HuH-7 (cell line): Measurements from ENCODE around the gene GABRG3.

ENCODE experiments used
- DNase-seq: peaks from one replicate; pipeline ENCODE4 v3.0.0; 2011; ENCODE audit warnings: low spot score

The GABRG3 gene

GRCh38 chr15:27111323-27111722 lies 140.3 kb downstream of the GABRG3 start:
- no peak for DNase-seq

DNA sequence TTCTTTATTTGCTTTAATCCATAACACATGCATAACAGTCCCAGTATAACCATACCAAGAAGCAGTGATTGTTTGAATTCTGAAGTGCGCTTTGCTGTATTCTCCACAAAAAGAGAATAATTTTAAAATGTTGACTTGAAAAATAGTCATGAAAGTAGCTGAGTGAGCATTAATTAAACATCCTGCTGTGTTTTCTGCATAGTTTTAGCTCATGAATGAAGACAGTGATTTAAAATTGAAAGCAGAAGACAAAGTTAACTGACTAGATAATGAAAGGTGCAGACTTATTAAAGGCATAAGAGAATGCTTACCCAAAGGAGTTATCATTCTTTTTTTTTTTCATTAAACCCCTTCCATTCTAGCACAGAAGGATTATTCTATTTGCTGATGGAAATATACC lies 143.5 kb downstream of the GABRG3 start:
- no peak for DNase-seq

DNA sequence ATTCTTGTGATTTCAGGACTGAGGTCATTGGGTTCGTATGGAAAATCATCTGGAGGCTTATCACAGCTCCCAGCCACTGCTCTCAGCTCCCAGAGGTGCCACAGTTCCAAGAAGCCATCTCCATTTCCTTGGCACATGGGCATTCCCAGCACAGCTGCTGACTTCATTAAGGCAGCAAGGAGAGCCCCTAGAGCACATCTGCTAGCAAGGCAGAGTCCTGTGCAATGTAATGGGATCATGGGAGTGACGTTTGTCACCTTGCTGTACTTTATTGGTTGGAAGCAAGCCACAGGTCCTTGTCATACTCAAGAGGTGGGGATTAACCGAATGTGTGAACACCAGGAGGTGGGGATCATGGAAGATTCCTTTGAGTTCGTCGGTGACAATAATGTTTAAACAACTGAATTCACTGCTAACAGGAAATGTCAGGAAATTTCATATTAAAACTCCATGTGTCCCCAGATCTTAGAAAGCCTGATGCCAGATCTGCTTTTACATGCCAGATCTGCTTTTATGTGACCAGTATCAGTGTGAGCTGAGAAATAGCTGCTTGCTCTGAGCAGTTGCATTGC lies 148.8 kb downstream of the GABRG3 start:
- no peak for DNase-seq

DNA sequence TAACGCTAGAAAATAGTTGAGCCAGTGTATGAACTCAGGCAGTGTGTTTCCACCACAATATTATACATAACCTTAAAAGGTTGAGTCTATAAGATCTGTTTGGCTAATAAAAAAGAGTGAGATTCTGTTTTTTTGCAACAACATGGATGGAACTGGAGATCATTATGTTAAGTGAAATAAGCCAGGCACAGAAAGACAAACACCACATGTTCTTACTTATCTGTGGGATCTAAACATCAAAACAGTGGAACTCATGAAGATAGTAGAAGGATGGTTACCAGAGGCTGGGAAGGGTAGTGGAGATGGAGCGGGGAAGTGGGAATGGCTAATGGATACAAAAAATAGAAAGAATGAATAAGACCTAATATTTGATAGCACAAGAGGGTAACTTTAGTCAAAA lies 150.7 kb downstream of the GABRG3 start:
- DNase-seq: no peak

DNA sequence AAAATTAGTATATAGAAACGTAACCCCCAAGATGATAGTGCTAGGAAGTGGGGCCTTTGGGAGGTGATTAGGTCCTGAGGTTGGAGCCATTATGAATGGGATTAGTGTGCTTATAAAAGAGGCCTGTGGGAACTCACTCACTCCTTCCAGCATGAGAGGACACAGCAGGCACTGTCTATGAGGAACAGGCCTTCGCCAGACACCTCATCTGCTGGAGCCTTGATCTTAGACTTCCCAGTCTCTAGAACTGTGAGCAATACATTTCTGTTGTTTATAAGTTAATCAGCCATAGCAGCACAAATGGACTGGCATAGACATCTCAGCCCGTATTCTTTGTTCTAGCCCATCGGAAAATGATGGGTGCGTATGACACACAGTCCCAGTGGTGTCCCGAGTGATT lies 152.3 kb downstream of the GABRG3 start:
- no peak for DNase-seq

GRCh38 chr15:27123808-27124207 lies 152.8 kb downstream of the GABRG3 start:
- DNase-seq: no peak

DNA sequence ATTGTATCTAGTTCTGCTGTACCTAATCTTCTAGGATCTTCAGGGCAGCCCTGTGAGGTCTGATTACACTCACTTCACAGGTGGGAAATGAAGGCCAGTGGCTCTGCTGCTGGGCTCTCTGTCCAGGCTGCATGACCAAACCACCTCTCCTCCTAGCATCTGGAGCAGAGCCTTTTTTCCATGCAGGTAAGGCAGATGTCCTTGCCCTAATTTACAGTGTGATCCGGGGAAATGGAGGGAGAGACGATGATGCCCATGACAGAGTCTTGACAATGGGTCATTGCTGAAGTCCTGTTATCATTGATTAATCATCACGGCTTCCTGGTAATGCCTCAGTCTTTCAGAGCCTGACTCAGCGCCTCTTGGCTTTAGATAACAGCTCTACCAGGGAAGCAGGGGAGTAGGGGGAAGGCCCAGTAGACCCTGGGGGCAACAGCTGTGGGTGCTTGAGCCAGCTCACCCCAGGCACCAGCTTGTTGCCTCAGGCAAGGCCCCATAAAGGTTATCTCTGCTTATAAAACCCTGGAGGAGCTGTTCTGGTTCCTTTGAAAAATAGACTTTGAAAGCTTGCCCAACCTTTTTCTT lies 153.4 kb downstream of the GABRG3 start:
- DNase-seq: no peak

DNA sequence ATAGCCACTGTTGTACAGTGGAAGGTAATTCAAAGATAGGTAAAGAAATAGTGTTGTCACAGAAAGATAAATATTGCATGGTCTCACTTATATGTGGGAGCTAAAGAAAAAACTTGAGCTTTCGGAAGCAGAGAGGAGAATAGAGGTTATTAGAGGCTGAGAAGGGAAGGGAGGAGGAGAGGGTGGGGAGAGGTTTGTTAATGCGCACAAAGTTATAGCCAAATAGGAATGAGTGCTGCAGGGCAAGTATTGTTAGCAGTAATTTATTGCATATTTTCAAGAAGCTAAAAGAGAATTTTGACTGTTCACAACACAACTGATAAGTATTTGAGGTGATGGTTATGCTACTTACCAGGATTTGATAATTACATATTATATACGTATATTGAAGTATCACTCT lies 154.2 kb downstream of the GABRG3 start:
- no peak for DNase-seq

DNA sequence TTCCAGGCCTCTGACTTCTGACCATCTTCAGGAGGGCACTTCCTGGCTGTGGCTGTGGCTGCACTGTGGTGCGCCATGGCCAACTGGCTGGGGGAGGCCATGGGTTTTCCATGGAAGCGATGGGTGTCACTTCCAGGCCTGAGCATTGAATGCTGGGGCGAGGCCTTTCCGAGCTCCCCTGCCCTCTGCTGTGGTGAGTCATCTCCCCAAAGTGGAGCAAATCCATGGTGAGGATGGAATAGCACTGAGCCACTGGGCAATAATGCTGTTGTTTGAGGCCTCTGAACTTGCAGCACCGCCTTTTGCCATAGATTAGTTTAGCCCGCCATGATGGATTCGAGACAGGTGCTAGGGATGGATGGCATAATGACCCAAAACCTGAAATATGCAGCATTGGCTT lies 155.5 kb downstream of the GABRG3 start:
- no peak for DNase-seq

DNA sequence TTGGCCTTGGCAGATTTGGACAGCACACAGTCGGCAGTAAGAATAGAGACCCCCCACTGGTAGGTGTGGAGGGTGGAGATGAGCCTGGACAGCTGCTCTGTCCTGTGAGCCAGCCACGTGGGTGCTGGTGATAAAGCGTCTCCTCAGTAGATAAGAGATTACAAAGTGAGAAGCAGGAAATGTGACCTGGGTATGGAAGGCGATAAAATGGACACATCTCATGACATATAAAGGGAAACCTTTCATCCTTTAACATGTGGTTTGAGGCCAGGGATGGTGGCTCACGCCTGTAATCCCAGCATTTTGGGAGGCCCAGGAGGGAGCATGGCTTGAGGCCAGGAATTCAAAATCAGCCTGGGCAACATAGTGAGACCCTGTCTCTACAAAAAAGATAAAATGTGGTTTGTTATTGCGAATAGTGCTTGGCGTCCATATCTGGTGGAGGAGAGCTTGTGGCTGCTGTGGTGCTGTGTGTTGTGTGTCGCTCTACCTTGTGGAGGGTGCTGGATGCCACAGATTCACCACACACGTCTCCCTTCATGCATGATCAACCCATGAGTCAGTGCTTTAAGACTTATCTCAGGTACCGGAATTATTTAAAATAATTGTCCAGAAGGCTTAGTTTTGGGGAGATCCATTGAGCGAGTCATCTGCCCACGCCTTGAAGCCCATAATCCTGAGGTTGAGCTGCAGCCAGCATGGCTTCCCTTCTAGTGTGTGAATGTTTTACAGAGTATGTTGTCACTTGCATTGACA lies 157.0 kb downstream of the GABRG3 start:
- no peak for DNase-seq

GRCh38 chr15:27133249-27133648 lies 162.3 kb downstream of the GABRG3 start:
- DNase-seq: no peak

GRCh38 chr15:27134481-27134880 lies 163.5 kb downstream of the GABRG3 start:
- no peak for DNase-seq

DNA sequence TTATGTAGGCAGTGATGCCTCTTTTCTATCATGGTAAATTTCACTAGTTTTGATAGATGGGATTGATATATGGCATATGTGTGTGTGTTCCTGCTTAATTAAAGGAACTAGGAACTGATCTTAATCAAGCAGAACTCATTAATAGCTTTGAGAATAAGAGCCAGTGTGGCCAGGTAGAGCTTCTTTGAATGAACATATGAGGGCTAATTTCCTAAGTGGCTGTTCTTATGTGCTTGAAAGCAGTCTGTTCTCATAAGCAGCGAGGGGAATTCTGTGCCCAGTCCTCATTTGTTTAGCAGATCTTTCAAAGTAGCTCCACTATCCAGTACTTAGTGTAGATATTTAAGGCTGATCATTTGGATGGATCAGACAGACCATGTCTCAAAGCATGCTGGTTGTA lies 164.2 kb downstream of the GABRG3 start:
- DNase-seq: no peak

- DNase-seq: no peak
Observed at GRCh38 chr15:27137127-27137526, 166.1 kb downstream of the GABRG3 start.

GRCh38 chr15:27165590-27165989 lies 194.6 kb downstream of the GABRG3 start:
- no peak for DNase-seq

DNA sequence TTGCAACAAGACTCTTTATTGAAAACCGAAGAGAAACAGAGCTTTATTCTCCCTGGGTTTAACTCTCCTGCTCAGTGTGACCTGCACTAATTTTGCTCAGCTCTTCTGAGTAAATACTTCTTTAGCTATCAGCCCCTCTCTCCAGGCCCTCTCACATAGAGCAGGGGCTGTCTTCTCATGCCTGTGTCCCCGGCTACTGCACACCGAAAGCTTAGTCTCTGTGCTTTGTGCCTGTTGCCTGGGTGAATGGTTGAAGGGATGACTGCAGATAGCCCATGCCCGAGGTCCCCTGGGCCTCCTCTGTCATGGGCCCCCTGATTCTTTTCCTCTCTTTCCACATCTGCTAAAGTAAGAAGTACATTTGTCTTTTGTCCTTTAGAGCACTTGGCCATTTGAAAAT lies 195.9 kb downstream of the GABRG3 start:
- no peak for DNase-seq

- DNase-seq: no peak
Observed at GRCh38 chr15:27167738-27168137, 196.8 kb downstream of the GABRG3 start.

- no peak for DNase-seq
Observed at GRCh38 chr15:27170851-27171250, 199.9 kb downstream of the GABRG3 start.

- DNase-seq: no peak
Observed at GRCh38 chr15:27172821-27173220, 201.8 kb downstream of the GABRG3 start.

DNA sequence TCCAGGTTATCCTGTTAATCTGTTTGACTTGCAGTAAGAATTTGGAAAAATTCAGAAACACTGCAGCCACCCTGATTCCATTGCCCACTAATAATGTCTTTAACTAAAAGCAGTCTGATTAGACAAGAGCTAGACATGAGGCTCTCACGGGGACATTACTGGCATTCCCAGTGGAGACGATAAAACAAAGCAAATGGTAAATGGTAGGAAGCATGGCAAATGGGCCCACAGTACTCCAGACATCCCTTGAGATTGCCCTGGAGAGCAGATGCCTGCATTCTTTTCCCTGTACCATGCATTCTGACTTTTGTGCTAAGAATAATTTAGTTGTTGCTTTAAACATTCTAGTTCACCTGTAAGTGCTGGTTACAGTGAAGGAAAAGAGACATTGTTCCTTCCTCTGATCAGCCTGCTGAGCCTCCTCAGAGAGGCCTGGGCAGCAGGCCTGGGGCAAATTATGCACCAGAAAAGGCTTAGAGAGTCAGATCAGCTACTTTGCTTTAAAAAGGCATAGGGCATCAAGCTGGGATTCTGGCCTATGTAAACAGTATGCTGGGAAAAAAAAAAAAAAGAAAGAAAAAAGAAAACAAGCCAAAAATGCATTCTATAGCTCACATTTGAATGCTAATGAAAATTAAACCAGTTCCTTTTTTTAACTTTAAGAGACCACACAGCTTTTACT lies 204.6 kb downstream of the GABRG3 start:
- DNase-seq: no peak

DNA sequence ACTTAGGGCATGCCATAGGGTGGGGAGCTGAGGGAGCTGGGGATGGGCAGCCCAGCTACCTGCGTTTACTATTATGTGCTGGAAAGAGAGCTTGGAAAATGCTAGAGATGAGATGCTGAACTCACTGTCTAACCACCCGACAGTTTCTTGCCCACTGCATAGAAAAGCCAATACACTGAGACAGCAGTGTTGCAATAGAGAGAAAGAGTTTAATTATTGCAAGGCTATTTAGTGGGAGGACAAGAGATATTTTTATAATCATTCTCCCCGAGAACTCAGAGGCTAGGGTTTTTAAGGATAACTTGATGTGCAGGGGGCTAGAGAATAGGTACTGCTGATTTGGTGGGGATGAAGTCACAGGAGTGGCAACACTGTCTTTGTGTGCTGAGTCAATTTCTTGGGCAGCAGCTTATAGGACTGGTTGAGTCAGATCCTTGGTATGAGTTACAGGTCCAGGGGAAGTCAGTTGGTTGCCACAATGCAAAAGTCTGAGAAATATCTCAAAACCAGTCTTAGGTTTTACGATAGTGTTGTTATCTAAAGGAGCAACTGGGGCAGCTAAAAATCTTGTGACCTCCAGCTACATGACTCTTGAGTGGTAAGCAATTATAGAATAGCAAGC lies 205.9 kb downstream of the GABRG3 start:
- no peak for DNase-seq

DNA sequence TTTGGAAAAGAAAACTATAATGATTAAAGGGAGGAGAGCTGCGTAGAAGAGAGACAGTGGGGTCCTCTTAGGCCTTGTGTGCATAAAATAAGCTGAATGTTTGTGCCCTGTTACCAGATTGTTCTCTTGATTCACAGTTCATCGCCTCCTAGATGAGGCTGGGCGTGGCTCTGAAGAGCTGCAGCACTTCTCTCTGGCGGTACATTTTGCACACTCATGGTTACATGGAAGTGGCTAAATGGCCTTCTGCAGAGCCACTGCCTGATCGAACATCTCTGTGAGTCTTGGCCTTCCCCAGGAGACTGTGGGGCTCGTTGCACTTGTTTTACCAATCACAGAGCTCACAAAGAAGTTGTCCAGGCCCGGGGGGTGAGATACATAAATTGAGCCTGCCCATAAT lies 208.8 kb downstream of the GABRG3 start:
- no peak for DNase-seq
